NCI-H748 treated with DMSO at 0.1 percent for 48 hours (cell line): ENCODE measurements around the gene PRELID2.

Source experiments
- DNase-seq: peaks from one replicate; lab custom pipeline; 2025; lab: John Stamatoyannopoulos, UW

The PRELID2 gene

GRCh38 chr5:145796318-145796717, 38.8 kb downstream of the PRELID2 start:
- no peak for DNase-seq

- no peak for DNase-seq
Observed at GRCh38 chr5:145793574-145793973, 41.6 kb downstream of the PRELID2 start.

DNA sequence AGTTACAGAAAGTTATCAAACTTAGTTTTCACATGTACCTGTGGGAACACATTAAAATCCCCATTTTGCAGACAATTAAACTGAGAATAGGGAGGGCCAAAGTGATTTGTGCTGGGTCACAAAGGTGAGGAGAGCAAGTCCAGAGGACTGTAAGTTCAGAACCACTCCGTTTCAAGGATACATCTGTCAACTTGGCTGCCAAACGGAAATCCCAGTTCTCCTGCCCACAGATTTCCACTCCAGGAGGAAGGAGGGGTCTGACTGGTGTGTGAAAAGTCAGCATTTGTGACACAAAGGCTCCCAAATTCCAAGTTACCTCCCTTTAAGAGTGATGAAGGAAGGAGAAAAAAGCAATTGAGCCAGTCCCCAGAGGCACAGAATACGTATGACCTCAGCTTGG, 42.3 kb downstream of the PRELID2 start:
- no peak for DNase-seq

GRCh38 chr5:145791866-145792265, 43.3 kb downstream of the PRELID2 start:
- no peak for DNase-seq

GRCh38 chr5:145787996-145788395, 47.1 kb downstream of the PRELID2 start:
- DNase-seq, result no peak

GRCh38 chr5:145787507-145787906, 47.6 kb downstream of the PRELID2 start:
- no peak for DNase-seq

GRCh38 chr5:145787001-145787400, 48.1 kb downstream of the PRELID2 start:
- DNase-seq, result no peak

- no peak for DNase-seq
Observed at GRCh38 chr5:145780982-145781381, 54.2 kb downstream of the PRELID2 start.

DNA sequence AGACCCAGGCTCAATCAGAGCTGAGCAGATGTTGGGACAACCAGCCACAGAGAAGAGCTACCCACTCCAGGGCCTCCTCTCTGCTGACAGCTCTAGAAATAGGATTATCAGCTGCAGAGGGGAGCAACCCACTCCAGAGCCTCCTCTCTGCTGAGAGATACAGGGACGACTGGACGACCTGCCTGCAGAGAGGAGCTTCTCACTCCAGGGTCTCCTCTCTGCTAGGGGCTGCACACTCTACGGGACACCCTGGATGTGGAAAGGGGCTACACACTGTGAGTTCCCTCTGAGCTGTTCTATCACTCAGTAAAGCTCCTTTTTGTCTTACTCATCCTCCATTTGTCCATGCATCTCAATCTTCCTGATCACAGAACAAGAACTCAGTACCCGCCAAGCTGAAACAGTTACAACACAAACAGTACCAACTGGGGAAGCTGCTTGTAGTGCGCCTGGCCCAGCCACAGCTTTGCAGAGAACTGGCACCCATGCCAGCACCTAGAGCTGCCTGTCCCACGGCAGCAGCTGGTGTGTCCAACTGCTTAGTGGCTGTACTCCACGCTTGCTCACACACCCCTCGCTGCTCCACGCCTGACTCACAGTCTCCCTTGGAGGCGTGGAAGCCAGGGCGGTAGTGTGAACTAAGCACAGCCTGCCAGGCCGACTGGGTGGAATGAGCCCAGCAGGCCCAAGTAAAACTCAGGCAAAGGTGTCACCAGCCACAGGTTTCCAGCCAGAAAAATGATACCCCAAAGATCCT, 56.8 kb downstream of the PRELID2 start:
- DNase-seq, result no peak

- no peak for DNase-seq
Observed at GRCh38 chr5:145777445-145778063, 57.6 kb downstream of the PRELID2 start.

- no peak for DNase-seq
Observed at GRCh38 chr5:145776886-145777285, 58.3 kb downstream of the PRELID2 start.

DNA sequence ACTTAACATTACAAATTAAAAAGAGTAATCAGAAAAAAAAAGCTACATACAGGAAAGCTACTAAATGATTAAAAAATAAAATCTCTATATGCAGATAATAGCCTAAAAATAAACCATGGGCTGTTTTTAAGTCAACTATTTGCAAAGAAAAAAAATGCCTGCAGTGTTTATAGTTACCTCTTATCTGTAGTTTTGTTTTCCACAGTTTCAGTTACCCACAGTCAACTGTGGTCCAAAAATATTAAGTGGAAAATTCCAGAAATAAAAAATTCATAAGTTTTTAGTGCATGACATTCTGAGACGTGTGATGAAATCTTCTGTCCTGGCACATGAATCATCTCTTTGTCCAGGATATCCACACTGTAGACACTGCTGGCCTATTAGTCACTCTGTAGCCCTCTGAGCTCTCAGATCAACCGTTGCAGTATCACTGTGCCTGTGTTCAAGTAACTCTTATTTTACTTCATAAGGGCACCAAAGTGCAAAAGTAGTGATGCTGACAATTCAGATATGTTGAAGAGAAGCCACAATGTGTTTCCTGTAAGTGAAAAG, 59.2 kb downstream of the PRELID2 start:
- DNase-seq, result no peak

GRCh38 chr5:145775411-145775810, 59.7 kb downstream of the PRELID2 start:
- DNase-seq, result no peak

GRCh38 chr5:145774442-145774841, 60.7 kb downstream of the PRELID2 start:
- no peak for DNase-seq

DNA sequence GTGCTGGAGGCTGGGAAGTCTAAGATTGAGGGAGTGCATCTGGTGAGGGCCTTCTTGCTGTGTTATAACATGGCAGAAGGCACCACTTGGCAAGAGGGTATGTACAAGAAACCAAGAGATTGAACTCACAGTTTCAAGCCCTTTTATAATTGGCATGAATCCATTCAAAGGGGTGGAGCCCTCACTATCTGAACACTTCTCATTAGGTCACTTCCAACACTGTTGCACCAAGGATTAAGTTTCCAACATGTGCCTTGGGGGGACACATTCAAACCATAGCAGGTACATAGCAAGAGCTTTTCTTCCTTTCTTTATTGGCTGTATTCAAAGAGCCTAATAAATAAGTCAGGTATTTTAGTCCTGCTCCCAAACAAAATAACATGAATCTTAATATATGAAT, 62.7 kb downstream of the PRELID2 start:
- DNase-seq, result no peak

DNA sequence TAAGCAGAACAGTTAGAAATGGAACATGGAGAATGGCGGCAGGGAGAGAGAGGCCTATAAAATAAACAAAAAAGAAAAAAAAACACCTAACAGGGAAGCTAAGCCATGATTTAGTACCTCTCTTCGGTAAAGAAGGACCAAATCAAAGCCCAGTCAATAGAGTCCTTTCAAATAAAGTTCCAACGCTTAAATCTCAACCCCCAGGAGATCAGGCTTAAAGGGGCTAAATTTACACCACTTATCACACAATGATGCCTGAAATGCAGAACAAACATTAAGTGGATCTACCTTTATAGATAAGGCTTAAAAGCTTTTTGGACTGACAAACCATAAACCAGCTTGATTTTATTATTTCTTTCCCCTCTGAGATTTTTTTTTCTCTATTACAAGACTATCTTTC, 66.3 kb downstream of the PRELID2 start:
- no peak for DNase-seq

DNA sequence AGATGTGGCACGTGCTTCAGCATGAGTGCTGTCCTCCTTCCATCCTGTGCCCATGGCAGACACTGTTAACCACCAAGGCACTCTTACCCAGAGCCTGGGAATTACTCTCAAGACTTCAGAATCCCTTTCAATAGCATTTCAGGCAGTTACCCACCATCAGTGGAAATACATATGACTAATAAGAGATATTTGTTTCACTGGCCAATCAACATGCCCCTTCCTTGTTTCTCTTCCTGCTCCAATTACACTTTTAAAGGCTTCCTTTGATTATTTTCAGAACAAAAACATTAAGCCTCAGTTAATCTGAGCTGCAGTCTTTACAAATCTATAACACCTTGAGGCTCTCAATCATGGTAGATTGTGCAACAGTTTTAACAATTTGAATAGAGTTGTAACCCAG, 70.8 kb downstream of the PRELID2 start:
- no peak for DNase-seq

DNA sequence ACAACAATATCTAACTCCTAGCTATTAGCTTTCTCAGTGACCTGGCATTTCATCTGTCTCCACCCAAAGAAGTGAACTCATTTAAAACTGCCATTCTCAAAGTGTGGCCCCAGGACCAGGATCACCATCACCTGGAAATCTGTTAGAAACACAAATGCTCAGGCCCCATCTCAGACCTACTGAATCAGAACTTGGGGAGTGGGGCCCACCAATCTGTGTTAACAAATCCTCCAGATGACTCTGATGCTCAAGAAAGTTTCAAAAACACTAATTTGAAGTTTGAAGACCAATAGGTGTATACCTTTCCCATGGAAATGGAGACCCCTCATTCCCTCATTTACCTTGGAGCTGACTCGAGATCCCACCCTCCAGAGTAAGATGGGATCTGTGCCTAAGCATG, 72.3 kb downstream of the PRELID2 start:
- DNase-seq, result no peak

DNA sequence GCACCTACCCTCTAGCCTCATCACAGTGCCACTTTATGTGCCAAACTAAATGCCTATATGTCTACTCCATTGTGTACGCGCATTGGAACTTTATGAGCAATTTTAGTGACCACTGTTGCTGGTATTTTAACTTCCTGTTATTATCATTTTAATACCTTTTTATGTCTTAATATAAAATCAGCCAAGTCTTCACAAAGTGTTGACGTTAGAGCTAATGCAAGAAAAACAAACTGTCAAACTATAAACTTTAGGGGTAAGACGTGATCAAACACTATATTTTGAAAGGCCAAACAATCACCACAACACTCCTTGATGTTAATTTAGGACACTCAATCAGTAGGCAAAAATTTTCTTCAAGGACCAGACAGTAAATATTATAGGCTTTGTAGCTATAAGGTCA, 73.9 kb downstream of the PRELID2 start:
- DNase-seq, result no peak

DNA sequence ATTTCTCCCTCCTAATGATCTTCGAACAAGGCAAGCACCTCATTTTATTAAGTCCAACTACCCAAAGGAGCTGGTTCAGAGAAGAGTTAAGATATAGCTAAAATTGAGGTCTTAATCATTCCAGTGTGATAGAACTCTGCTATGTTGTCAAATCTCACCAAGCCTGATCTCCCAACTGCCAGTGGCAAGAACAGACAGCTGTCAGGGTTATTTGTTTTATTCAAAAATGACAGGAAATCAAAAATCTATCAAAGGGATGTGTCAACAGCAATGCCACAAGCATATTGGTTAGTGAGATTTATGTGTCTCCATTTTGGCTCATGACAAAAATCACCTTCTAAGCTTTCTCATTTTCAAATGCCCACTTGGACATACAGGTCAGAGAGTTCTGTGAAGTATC, 74.5 kb downstream of the PRELID2 start:
- no peak for DNase-seq

- no peak for DNase-seq
Observed at GRCh38 chr5:145752947-145753346, 82.2 kb downstream of the PRELID2 start.

- DNase-seq, result no peak
Observed at GRCh38 chr5:145752534-145752933, 82.6 kb downstream of the PRELID2 start.

DNA sequence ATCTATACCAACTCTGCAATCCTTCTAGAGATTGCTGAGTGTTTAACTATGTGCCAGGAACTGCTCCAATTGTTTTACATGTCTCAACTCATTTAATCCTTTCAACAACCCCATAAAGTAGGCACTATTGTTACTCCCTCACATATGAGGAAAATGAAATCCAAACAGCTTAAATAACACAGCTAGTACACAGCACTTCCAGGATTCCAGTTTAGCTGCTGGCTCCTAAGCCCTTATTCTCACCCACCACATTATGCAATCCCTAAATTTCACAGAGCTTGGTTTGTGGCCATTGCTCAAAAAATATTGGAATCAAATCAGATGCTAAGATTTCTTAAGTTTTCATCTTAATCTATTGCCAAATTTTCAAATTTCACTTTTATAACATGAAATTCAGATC, 84.9 kb downstream of the PRELID2 start:
- no peak for DNase-seq
